HEK293T (cell line): ENCODE results near the gene PTPN1.
"Not testable (repeated sequence)": the region's sequence is repeated elsewhere in the genome, so short reads cannot be mapped to it uniquely, and the experiment has no call there.

Experiments
- CTCF ChIA-PET: fragments of 350-600 bp; formaldehyde crosslinking; extraction: SDS; loops from one replicate; lab custom pipeline; 2021; ENCODE audit warnings: antibody characterized with exemption, inconsistent platforms; lab: Yijun Ruan, JAX
- POLR2A ChIA-PET: fragments of 350-600 bp; formaldehyde crosslinking; extraction: SDS; loops from one replicate; lab custom pipeline; 2020; ENCODE audit warnings: antibody characterized with exemption, inconsistent platforms; lab: Yijun Ruan, JAX
- DNase-seq: peaks from one replicate; pipeline ENCODE4 v3.0.0; 2012; ENCODE audit warnings: mixed read lengths; ENCODE audit errors: extremely low spot score
- ARNT ChIP-seq: fragments of 450-650 bp; IDR thresholded peaks from 2 replicates; pipeline ENCODE4 v1.6.1; 2017; ENCODE audit warnings: mild to moderate bottlenecking
- BHLHE40 ChIP-seq: fragments of 450-650 bp; IDR thresholded peaks from 2 replicates; pipeline ENCODE4 v1.6.1; 2016; ENCODE audit warnings: mild to moderate bottlenecking, moderate library complexity, borderline replicate concordance
- CTBP1 ChIP-seq: fragments of 450-650 bp; IDR thresholded peaks from 2 replicates; pipeline ENCODE4 v1.6.1; 2016; ENCODE audit warnings: borderline replicate concordance
- ELF4 ChIP-seq: fragments of 450-650 bp; IDR thresholded peaks from 2 replicates; pipeline ENCODE4 v1.6.1; 2017; ENCODE audit warnings: antibody characterized with exemption
- FOXA1 ChIP-seq: fragments of 450-650 bp; IDR thresholded peaks from 2 replicates; pipeline ENCODE4 v1.6.1; 2016; ENCODE audit warnings: mild to moderate bottlenecking
- FOXK2 ChIP-seq: fragments of 450-650 bp; IDR thresholded peaks from 2 replicates; pipeline ENCODE4 v1.6.1; 2016; ENCODE audit warnings: mild to moderate bottlenecking
- FOXM1 ChIP-seq: fragments of 450-650 bp; IDR thresholded peaks from 2 replicates; pipeline ENCODE4 v1.6.1; 2017; ENCODE audit warnings: mild to moderate bottlenecking, borderline replicate concordance
- HDGF ChIP-seq: fragments of 450-650 bp; IDR thresholded peaks from 2 replicates; pipeline ENCODE4 v1.6.1; 2017; ENCODE audit warnings: antibody characterized with exemption, borderline replicate concordance
- L3MBTL2 ChIP-seq: fragments of 450-650 bp; conservative IDR thresholded peaks from 2 replicates; pipeline ENCODE4 v1.6.1; 2016; ENCODE audit warnings: mild to moderate bottlenecking
- LEF1 ChIP-seq: fragments of 450-650 bp; IDR thresholded peaks from 2 replicates; pipeline ENCODE4 v1.6.1; 2017; ENCODE audit warnings: mild to moderate bottlenecking, borderline replicate concordance
- NFRKB ChIP-seq: fragments of 450-650 bp; IDR thresholded peaks from 2 replicates; pipeline ENCODE4 v1.6.1; 2016; ENCODE audit warnings: mild to moderate bottlenecking, moderate library complexity
- PKNOX1 ChIP-seq: fragments of 450-650 bp; IDR thresholded peaks from 2 replicates; pipeline ENCODE4 v1.6.1; 2016
- SP1 ChIP-seq: fragments of 450-650 bp; IDR thresholded peaks from 2 replicates; pipeline ENCODE4 v1.6.1; 2017
- SUZ12 ChIP-seq: fragments of 450-650 bp; IDR thresholded peaks from 2 replicates; pipeline ENCODE4 v1.6.1; 2016; ENCODE audit warnings: mild to moderate bottlenecking
- TARDBP ChIP-seq: fragments of 450-650 bp; IDR thresholded peaks from 2 replicates; pipeline ENCODE4 v1.6.1; 2016
- ZNF384 ChIP-seq: fragments of 450-650 bp; IDR thresholded peaks from 2 replicates; pipeline ENCODE4 v1.6.1; 2016

The PTPN1 gene

GRCh38 chr20:50598074-50598473 lies 87.9 kb downstream of the PTPN1 start:
- CTCF ChIA-PET, result interaction anchor here (0.5 to 1.5 kb wide), 2 partner anchors 10 to 61 kb away, joined by 4 to 5 read pairs; no protein-coding TSS in a partner anchor
- POLR2A ChIA-PET, result no interaction called here
- no peak for DNase-seq
- TF ChIP-seq FOXM1 (no peak), FOXK2 (no peak)

- CTCF ChIA-PET, result interaction anchor here (0.8 kb wide), 1 partner anchor 10 kb away, joined by 3 read pairs; no protein-coding TSS in a partner anchor
- POLR2A ChIA-PET, result interaction anchor here (0.6 kb wide), 1 partner anchor 94 kb away, joined by 3 read pairs; no protein-coding TSS in a partner anchor
- not testable (repeated sequence) for DNase-seq
Observed at GRCh38 chr20:50598768-50599167, 88.6 kb downstream of the PTPN1 start.

DNA sequence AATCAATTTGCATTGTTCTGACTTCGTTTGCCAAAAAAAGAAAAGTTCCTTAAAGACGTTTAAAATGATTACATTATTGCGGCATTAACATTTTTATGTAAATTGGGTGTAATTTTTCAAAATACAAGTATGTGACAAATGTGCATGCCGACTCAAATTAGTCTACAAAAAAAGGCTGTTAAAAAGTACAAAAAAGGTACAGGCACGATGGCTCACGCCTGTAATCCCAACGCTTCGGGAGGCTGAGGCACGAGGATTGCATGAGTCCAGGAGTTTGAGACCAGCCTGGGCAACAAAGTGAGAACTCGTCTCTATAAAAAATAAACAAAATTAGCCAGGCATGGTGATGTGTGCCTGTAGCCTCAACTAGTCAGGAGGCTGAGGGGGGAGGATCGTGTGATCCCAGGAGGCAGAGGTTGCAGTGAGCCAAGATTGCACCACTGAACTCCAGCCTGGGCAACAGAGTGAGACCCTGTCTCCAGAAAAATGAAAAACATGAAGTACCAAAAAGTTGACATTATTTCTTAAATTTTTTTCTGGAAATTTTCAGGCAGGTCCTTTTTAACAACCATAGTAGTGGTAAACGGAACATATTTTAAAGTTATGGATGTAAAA lies 90.2 kb downstream of the PTPN1 start:
- POLR2A ChIA-PET, result no interaction called here
- DNase-seq, result no peak
- CTCF ChIA-PET, result no interaction called here
- TF ChIP-seq FOXM1, result no peak
- TF ChIP-seq FOXK2, result no peak
- no peak for TF ChIP-seq CTBP1
- TF ChIP-seq PKNOX1, result no peak
- no peak for TF ChIP-seq HDGF
- TF ChIP-seq ELF4, result no peak
- TF ChIP-seq SUZ12, result no peak
- no peak for TF ChIP-seq TARDBP
- TF ChIP-seq NFRKB, result no peak
- TF ChIP-seq ARNT, result no peak
- TF ChIP-seq L3MBTL2, result no peak
- TF ChIP-seq SP1, result no peak
- TF ChIP-seq LEF1, result no peak
- TF ChIP-seq FOXA1, result no peak
- TF ChIP-seq BHLHE40, result no peak
- no peak for TF ChIP-seq ZNF384

- no peak for DNase-seq
- TF ChIP-seq BHLHE40, result no peak
- no peak for TF ChIP-seq LEF1
- no peak for TF ChIP-seq NFRKB
- no peak for TF ChIP-seq SUZ12
- TF ChIP-seq FOXK2, result no peak
- no peak for TF ChIP-seq CTBP1
- TF ChIP-seq HDGF, result no peak
- TF ChIP-seq PKNOX1, result no peak
- TF ChIP-seq ARNT, result no peak
- no peak for TF ChIP-seq ZNF384
- no peak for TF ChIP-seq L3MBTL2
- no peak for TF ChIP-seq SP1
- no peak for TF ChIP-seq ELF4
- no peak for TF ChIP-seq FOXM1
- ChIA-PET CTCF (no interaction called here), POLR2A (no interaction called here)
Observed at GRCh38 chr20:50601511-50602431, 91.6 kb downstream of the PTPN1 start.

GRCh38 chr20:50602432-50603088 lies 92.4 kb downstream of the PTPN1 start:
- POLR2A ChIA-PET, result no interaction called here

More at GRCh38 chr20:50602432-50603088, 92.4 kb downstream of the PTPN1 start:
- CTCF ChIA-PET, result no interaction called here
- DNase-seq, result no peak
- TF ChIP-seq LEF1 (no peak), ELF4 (no peak), SP1 (no peak), FOXK2 (no peak), NFRKB (no peak), HDGF (no peak), FOXM1 (no peak), PKNOX1 (no peak), CTBP1 (no peak), SUZ12 (no peak), FOXA1 (no peak), ARNT (no peak), BHLHE40 (no peak)
